ENCODE data around the gene ANO7.

Gene ANO7

DNA sequence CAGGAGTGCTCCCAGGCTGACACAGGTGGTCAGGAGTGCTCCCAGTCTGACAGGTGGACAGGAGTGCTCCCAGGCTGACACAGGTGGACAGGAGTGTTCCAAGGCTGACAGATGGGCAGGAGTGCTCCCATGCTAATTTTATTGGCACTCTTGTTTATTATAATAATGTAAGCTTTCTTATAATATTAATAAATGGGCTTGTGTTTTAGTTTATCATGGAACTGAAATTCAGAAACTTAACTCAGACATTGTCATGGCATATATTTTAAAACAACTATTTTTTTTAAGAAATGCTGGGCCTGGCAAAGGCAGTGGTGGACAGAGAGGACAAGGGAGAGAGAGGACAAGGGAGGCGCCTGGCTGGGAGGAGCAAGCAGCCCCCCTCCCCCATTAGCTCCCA is 18.7 kb downstream of the ANO7 start:
- in situ Hi-C loops (cut with HindIII; ENCODE audit: low sequenced_read_pairs), result loop anchor here (5.0 kb wide), 1 partner anchor 100 kb away; no protein-coding TSS in a partner anchor

DNA sequence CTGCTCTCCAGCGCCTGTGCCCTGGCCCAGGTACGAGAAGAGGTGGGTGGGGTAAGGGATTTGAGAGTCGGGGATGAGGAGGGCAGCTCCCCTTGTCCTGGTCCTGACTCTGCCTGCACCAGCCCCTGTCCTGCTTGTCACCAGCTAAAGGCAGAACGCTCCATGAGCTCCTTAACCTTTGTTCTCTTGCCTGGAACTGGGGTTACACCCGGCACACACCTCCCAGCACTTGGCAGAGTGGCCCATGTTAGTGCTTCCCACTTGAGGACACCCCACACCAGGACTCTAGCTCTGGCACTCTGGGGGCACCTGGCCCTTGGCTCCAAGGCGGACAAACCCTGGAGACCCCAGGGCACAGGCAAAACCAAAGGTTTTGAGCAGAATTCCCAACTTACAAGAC is 19.2 kb downstream of the ANO7 start:
- in situ Hi-C loops (cut with HindIII; ENCODE audit: low sequenced_read_pairs), result loop anchor here (5.0 kb wide), 1 partner anchor 100 kb away; no protein-coding TSS in a partner anchor

DNA sequence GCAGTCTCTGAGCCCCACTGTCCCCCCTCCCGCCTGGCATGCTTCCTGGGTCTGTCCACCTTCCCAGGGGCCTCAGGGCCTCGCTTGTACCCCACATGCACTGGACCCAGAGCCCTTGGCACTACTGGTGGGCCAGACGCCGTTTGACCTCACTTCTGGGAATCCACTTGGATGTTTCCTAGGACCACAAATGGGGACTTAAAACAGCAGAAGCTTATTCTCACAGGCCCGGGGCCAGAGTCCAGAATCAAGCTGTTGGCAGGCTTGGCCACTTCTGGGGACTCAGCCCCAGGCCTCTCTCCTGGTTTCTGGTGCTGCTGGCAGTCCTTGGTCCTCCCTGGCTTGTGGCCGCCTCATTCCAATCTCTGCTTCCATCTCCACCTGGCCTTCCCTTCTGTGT is 19.6 kb downstream of the ANO7 start:
- in situ Hi-C loops (cut with HindIII; ENCODE audit: low sequenced_read_pairs), result loop anchor here (5.0 kb wide), 1 partner anchor 101 kb away; no protein-coding TSS in a partner anchor

DNA sequence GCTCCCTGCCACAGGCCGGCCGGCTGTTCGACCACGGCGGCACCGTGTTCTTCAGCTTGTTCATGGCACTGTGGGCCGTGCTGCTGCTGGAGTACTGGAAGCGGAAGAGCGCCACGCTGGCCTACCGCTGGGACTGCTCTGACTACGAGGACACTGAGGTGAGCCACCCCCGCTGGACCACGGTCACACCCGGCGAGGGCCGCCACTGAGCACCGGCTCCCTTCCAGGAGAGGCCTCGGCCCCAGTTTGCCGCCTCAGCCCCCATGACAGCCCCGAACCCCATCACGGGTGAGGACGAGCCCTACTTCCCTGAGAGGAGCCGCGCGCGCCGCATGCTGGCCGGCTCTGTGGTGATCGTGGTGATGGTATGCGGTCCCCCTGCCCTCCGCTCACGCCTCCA is 20.8 kb downstream of the ANO7 start:
- in situ Hi-C loops (cut with HindIII; ENCODE audit: low sequenced_read_pairs), result loop anchor here (5.0 kb wide), 1 partner anchor 102 kb away; no protein-coding TSS in a partner anchor

DNA sequence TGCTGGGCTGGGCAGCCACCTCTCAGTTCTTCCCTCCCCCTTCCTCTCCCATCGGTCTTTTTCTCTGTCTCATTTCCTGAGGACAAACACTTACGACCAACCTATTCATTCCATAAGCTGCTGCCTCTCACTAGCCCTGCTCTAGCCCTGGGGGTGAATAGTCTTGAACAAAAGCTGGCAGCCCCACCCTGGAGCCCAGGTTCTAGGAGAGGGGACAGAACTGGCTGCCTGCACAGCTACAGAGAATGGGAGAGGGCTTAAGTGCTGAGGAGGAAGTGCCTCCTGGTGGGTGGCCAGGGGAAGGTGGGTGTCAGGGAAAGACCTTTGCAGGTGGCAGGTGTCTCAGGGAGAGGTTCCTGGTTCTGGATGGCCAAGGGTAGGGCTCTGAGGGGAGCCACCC is 22.8 kb downstream of the ANO7 start:
- in situ Hi-C loops (cut with HindIII; ENCODE audit: low sequenced_read_pairs), result no loop called here

DNA sequence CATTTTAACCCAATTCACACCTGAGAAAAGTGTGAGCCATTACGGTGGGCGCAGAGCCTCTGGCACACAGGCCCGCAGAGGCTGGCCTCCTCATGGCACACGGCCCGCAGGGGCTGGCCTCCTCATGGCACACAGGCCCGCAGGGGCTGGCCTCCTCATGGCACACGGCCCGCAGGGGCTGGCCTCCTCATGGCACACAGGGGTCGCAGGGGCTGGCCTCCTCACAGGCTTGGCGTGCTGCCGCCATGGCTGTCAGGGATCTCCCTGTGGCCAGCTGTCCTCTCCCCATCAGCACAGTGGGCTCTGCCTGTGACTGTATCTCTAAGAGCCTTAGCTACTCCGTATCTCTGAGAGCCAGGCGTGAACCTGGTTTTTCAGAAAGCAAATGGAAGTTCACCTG is 24.6 kb downstream of the ANO7 start:
- in situ Hi-C loops (cut with HindIII; ENCODE audit: low sequenced_read_pairs), result no loop called here

DNA sequence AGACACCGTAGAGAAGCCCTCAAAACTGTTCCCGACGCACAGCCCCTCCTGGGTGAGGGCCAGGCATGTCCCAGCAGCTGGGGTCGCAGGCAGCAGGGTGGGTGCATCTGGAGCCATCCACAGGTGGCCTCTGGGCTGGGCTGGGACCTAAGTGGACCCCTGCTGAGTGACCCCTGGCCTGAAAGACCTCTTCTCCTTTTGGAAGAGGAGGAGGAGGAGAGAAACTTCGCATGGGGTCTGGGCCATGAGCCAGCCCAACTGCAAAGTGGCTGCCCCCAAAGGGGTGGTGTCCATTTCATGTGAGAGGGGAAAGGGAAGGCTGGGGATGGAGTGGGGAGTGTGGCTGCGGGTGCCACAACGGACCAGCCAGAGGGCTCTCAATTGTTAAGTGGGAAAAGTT is 25.1 kb downstream of the ANO7 start:
- in situ Hi-C loops (cut with HindIII; ENCODE audit: low sequenced_read_pairs), result no loop called here

DNA sequence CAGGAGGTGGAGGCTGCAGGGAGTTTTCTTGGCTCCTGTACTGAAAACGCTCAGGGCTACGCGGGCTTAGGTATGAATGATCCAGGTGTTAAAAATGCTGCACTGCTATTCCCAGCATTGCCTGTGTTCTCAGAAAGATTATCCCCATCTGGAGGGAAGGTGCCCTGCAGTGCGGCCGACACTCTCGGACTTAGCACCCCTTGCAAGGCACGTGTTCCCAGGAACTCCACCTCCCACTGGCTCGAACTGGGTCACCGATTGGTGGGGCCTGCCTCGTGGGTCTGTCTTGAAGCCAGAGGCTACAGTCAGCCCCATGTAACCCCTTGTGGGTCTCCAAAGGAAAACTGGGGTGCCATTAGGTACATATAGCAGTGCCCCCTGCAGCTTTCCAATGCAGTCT is 25.7 kb downstream of the ANO7 start:
- in situ Hi-C loops (cut with HindIII; ENCODE audit: low sequenced_read_pairs), result no loop called here

DNA sequence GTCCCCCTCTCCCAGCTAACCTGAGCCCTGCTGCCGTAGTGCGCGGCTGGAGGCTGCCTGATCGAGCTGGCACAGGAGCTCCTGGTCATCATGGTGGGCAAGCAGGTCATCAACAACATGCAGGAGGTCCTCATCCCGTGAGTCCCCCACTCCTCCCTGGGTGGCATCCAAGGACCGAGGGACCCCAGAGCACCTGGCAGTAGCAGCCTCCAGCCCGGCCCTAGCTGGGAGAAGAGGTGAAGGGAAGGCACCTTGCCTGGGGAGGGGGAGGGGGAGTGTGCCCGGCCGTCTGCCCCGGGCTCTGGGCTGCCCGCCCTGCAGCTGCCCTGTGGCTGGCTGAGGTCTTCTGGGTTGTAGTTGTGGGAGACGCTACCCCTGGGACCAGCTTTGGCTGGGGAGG is 26.3 kb downstream of the ANO7 start:
- in situ Hi-C loops (cut with HindIII; ENCODE audit: low sequenced_read_pairs), result no loop called here

DNA sequence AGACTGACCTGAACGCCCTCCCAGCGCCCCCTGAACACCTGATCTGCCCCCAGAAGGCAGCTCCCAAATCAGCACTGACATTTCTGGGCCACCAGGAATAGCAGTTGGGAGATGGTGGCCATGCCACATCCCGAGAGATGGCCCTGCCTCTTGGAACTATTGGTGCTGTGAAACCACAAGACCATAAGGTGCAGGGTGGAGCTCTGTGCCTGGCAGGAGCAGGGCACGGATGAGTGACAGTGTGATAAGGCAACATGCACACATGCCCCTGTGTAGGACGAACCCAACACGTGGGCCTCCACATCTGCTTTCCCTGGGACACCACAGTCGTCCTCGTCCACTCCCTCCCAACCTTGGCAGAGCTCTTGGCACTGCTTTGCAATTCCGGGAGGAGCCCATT is 26.9 kb downstream of the ANO7 start:
- in situ Hi-C loops (cut with HindIII; ENCODE audit: low sequenced_read_pairs), result no loop called here

DNA sequence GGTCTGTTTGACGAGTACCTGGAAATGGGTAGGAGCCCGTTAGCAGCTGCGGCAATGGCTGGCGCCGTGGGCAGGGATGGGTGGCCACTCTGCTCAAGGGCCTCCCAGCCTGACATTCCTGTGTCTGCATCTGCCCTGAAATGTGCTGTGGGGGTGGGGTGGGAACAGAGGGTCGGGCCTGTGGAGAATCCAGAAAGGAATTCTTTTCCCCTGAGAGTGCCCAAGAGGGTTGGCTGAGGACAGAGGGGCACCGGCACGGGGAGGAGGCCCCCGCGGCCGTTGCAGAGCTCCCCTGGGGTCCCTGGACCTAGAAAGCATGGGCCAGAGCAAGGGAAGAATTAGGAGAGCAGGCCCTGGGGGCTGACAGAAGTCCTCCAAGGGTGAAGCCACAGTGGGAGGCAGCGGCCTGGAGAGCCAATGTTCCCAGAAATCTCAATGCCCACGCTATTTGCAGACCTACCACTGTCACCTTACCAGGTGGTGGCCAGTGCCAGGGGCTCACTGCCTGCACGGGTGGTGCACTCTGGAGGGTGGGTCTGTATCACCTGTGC is 27.8 kb downstream of the ANO7 start:
- in situ Hi-C loops (cut with HindIII; ENCODE audit: low sequenced_read_pairs), result no loop called here

DNA sequence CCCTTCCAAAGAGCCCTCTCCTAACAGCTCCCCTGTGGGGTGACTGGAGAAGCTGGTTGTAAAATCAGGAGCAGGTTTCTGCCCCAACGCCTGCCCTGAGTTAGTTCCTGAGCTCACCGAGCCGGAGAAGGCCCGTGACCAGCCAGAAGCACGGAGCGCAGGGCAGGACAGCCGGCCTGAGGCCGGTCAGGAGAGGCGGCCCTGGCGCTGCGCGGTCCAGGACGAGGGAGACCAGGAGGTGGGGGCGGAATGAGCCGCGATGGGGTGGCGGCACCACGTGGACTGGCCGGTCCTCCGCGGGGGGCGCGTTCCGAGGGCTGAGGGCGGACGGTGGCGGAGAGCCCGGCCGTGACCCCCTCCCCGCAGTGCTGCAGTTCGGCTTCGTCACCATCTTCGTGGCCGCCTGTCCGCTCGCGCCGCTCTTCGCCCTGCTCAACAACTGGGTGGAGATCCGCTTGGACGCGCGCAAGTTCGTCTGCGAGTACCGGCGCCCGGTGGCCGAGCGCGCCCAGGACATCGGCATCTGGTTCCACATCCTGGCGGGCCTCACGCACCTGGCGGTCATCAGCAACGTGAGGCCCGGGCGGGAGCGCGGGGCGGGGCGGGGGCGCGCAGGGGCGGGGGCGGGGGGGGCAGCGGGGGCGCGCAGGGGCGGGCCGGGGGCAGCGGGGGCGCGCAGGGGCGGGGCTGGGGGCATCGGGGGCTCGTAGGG is 29.0 kb downstream of the ANO7 start:
- in situ Hi-C loops (cut with HindIII; ENCODE audit: low sequenced_read_pairs), result no loop called here

DNA sequence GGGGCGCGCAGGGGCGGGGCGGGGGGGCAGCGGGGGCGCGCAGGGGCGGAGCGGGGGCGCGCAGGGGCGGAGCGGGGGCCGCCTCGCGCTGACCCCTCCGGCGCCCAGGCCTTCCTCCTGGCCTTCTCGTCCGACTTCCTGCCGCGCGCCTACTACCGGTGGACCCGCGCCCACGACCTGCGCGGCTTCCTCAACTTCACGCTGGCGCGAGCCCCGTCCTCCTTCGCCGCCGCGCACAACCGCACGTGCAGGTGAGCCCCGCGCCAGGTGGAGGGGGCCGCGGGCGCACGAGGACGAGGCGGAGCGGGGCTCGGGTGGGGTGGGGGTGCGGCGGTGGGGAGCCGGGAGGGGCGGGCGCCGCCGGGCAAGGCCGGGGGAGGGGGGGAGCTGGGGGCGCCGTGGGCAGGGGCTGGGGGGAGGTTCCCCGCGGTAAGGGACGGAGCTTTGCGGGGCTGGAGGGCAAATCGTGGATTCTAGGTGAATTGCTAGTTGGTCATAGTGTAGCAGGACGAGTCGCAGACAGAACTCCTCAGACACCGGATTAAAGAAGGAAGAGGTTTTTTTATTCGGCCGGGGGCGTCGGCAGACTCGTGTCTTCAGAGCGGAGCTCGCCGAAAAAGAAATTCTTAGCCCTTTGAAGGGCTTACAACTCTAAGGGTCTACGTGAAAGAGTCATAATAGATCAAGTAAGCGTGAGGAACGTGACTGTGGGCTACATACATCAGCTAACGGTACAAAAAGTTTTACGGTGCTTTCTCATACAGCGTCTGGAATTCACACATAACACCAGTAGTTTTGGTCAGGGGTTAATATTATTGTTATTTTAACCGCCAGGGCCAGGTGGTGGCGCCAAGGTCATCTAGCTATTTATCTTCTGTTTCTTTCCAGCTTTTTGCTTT is 29.9 kb downstream of the ANO7 start:
- in situ Hi-C loops (cut with HindIII; ENCODE audit: low sequenced_read_pairs), result no loop called here

DNA sequence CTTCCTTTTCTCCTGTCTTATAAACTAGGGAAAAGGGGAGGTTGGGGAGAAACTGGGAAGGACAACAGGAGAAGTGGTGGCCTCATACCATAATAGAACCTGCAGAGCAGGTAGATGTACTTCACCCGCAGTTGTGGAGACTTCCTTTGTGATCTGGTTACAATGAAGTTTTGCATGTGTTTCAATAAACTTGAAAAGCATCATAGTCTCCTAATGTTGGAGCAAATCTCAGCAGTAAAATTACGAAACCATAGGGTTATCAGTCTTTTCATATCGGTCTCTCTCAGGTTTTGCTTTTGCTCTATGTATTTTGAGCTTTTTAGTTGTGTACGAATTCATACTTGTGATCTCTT is 30.5 kb downstream of the ANO7 start:
- in situ Hi-C loops (cut with HindIII; ENCODE audit: low sequenced_read_pairs), result no loop called here

DNA sequence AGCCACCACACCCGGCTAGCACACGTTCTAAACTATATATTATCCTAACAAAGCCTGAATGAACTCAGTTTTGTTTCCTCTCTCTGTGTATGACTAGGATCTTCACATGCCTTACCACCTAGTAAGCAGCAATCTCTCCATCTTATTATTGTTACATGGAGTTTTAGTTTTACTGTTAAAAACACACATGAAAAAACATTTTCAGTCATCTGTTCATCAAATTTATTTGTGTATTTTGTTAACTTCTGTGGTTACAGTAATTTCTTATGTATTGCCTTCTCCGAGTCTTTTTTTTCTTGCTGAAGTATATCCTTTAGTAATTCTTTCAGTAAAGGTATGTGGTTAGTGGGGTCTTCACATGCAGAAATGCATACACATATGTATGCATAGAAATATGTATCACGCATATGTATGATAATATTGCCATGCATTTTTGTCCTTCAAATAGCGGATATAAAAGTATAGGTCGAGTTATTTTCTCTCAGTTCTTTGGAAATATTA is 31.4 kb downstream of the ANO7 start:
- in situ Hi-C loops (cut with HindIII; ENCODE audit: low sequenced_read_pairs), result no loop called here

DNA sequence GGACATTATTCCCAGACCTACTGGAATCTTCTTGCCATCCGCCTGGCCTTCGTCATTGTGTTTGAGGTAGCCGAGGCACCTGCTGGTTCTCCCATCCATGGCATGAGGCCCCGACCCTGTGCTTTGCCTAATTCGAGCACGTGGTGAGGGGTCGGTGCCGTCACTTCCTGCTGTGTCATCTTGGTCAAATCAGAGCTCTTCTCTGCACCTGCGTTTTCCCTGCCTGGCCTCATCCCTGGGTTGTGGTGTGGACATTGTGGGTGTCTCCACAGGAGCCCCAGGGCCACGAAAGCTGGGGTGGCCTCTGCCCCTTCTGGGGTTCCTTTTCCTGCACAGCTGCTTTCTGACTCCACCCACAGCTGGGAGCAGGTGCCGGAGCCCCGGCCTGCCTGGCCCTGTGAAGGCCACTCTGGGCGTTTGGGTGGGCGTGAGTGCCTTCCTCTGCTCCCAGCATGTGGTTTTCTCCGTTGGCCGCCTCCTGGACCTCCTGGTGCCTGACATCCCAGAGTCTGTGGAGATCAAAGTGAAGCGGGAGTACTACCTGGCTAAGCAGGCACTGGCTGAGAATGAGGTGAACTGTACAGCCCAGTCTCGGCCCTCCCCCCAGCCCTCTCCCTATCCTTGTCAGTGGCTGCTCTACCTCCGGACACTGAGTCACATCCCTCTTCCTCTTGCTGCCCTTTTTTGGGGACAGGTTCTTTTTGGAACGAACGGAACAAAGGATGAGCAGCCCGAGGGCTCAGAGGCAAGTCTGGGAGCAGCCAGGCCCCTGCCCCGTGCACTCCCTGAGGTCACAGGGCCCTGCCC is 34.9 kb downstream of the ANO7 start:
- in situ Hi-C loops (cut with HindIII; ENCODE audit: low sequenced_read_pairs), result no loop called here

DNA sequence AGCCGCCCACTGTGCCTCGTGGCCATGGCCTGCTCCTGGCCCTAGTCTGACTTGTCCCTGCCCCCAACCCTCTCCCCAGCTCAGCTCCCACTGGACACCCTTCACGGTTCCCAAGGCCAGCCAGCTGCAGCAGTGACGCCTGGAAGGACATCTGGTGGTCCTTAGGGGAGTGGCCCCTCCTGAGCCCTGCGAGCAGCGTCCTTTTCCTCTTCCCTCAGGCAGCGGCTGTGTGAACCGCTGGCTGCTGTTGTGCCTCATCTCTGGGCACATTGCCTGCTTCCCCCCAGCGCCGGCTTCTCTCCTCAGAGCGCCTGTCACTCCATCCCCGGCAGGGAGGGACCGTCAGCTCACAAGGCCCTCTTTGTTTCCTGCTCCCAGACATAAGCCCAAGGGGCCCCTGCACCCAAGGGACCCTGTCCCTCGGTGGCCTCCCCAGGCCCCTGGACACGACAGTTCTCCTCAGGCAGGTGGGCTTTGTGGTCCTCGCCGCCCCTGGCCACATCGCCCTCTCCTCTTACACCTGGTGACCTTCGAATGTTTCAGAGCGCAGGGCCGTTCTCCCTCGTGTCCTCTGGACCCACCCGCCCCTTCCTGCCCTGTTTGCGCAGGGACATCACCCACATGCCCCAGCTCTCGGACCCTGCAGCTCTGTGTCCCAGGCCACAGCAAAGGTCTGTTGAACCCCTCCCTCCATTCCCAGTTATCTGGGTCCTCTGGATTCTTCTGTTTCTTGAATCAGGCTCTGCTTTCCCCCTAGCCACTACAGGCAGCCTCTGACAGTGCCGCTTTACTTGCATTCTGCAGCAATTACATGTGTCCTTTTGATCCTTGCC is 35.8 kb downstream of the ANO7 start:
- in situ Hi-C loops (cut with HindIII; ENCODE audit: low sequenced_read_pairs), result no loop called here

DNA sequence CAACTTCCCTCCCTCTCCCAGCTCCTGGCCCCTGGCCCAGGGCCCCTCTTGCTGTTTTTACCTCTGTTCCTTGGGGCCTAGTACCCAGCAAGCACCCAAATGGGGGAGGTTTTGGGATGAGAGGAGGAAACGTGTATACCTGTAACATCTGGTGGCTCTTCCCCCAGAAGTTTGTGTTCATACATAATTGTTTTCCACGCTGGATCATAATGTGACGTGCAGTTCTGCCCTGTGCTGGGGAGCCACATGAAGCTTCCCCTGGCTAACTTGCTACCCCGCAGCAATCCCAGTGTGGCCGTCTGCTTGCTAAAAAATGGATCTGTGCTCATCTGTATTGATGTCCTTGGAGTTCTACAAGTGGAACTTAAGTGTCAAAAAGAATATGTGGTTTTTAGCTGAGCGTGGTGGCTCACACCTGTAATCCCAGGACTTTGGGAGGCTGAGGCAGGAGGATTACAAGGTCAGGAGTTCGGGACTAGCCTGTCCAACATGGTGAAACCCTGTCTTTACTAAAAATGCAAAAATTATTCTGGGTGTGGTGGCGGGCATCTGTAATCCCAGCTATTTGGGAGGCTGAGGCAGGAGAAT is 36.5 kb downstream of the ANO7 start:
- in situ Hi-C loops (cut with HindIII; ENCODE audit: low sequenced_read_pairs), result loop anchor here (5.0 kb wide), 1 partner anchor 53 kb away; no protein-coding TSS in a partner anchor

DNA sequence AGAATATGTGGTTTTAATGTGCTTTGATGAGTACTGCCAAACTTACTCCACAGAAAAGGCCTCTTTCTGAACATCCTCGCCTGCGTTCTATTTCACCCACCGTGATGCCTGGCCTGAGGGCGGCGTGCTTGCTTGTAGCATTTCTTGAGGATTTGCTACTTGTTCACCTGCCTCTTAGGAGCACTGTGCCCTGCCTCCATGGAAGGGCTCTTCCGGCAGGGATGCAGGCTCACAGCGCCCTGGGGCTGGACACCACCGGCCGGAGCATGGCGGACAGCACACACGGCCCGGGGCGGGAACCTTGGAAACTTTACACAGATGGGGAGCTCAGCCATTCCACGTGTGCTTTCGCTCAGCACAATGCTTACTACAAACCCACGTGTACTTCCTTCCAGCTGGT is 37.1 kb downstream of the ANO7 start:
- in situ Hi-C loops (cut with HindIII; ENCODE audit: low sequenced_read_pairs), result loop anchor here (5.0 kb wide), 1 partner anchor 53 kb away; no protein-coding TSS in a partner anchor

All from endothelial cell of hepatic sinusoid (primary cell).